ENCODE data around the gene MYO9B. TPM values are rescaled to one million over a fixed set of nuclear protein-coding genes. Genes with fewer than 3 reads are reported as not detected.

The MYO9B gene
- total and polyA plus RNA-seq, 10 donors: 70.5 to 329 (median 256) TPM

DNA sequence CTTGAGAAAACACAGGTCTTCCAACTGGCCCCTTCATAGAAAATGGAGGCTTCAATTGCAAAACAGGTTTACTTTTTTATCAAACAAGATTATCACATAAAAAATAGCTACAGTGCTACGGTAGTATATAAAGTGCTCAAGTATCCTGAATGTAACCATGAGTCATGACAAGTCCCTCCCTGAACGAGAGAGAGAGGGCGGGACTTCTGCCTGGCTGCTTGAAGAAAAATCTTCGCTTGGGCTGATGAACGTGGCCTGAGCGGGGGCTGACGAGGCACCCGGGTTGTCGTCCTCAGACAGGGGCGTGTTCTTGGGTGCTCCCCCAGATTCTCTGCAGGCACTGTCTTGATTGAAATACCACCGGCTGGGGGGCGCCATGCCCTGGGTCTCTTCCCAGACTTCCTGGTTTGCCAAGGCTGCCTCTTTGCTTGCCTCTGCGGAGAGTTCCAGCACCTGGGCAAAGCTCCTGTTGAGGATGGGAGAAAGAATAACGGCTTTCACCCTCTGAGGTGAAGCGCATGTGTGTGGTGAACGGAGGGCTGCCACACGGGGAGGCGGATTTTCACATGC, 25.8 kb upstream of the MYO9B start:
- no peak for DNase-seq
- H3K4me1 ChIP-seq: no peaks in the 10 kb centered on the region
- no peak overlapping the region for H3K27ac ChIP-seq
- no peak overlapping the region for H3K4me3 ChIP-seq
- TF ChIP-seq, protein P1, sequence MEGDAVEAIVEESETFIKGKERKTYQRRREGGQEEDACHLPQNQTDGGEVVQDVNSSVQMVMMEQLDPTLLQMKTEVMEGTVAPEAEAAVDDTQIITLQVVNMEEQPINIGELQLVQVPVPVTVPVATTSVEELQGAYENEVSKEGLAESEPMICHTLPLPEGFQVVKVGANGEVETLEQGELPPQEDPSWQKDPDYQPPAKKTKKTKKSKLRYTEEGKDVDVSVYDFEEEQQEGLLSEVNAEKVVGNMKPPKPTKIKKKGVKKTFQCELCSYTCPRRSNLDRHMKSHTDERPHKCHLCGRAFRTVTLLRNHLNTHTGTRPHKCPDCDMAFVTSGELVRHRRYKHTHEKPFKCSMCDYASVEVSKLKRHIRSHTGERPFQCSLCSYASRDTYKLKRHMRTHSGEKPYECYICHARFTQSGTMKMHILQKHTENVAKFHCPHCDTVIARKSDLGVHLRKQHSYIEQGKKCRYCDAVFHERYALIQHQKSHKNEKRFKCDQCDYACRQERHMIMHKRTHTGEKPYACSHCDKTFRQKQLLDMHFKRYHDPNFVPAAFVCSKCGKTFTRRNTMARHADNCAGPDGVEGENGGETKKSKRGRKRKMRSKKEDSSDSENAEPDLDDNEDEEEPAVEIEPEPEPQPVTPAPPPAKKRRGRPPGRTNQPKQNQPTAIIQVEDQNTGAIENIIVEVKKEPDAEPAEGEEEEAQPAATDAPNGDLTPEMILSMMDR (IDR thresholded peaks at IDR 0.05 in 8 of 11, conservative IDR thresholded peaks at IDR 0.05 in 3 of 11): no peak
- TF ChIP-seq POLR2A (IDR thresholded peaks at IDR 0.05) (no peak), POLR2AphosphoS5 (IDR thresholded peaks at IDR 0.05) (no peak)
- H3K27me3 ChIP-seq (replicated peaks in 1 of 7): no peaks in the 10 kb centered on the region
- peaks cover 0 to 76% (median 54%) of the 10 kb centered on the region in 6 donors for H3K36me3 ChIP-seq
- no peaks in the 10 kb centered on the region for H3K9me3 ChIP-seq
- 89 to 93% (median 90%) methylated on average over 18 of the region's 18 CpGs for WGBS, 5 donors
- intact Hi-C loops (cut with DNase I; ENCODE audit: low total_unique reads): loop anchor here (5.0 kb wide), 1 partner anchor 277 kb away; no protein-coding TSS in a partner anchor

GRCh38 chr19:17052439-17052838, 23.1 kb upstream of the MYO9B start:
- Histone ChIP-seq H3K27me3 (replicated peaks in 1 of 7) (no peaks in the 10 kb centered on the region), H3K4me1 (no peaks in the 10 kb centered on the region), H3K36me3 (peaks cover 0 to 100% (median 68%) of the 10 kb centered on the region in 6 donors), H3K9me3 (peaks cover 0 to under 1% (median 0%) of the 10 kb centered on the region in 8 donors), H3K27ac (no peak overlapping the region), H3K4me3 (no peak overlapping the region)
- DNase-seq: no peak
- intact Hi-C loops (cut with DNase I; ENCODE audit: low total_unique reads): loop anchor here (5.0 kb wide), 1 partner anchor 280 kb away; no protein-coding TSS in a partner anchor
- TF ChIP-seq, protein P1 (IDR thresholded peaks at IDR 0.05 in 8 of 11, conservative IDR thresholded peaks at IDR 0.05 in 3 of 11): peak; percentile 21 to 72 (median 53)
- TF ChIP-seq POLR2A (IDR thresholded peaks at IDR 0.05): no peak
- WGBS, 5 donors: 66 to 76% (median 74%) methylated on average over 8 of the region's 8 CpGs

DNA sequence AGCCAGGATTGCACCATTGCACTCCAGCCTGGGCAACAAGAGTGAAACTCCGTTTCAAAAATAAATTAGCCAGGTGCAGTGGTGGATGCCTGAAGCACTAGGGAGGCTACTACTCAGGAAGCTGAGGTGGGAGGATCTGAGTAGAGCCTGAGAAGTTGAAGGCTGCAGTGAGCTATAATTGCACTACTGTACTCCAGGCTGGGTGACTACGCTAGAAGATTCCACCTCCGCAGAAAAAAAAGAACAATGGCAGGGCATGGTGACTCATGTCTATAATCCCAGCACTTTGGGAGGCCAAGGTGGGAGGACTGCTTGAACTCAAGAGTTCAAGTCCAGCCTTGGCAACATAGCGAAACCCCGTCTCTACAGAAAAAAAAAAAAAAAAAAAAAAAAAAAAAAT, 20.8 kb upstream of the MYO9B start:
- Histone ChIP-seq H3K27me3 (replicated peaks in 1 of 7) (no peaks in the 10 kb centered on the region), H3K4me3 (no peak overlapping the region), H3K36me3 (peaks cover 12 to 100% (median 79%) of the 10 kb centered on the region in 6 donors), H3K27ac (no peak overlapping the region), H3K4me1 (no peaks in the 10 kb centered on the region), H3K9me3 (peaks cover 0 to 20% (median 17%) of the 10 kb centered on the region in 8 donors)
- TF ChIP-seq, protein P1 (IDR thresholded peaks at IDR 0.05 in 8 of 11, conservative IDR thresholded peaks at IDR 0.05 in 3 of 11): no peak
- TF ChIP-seq POLR2A (IDR thresholded peaks at IDR 0.05): no peak
- no peak for TF ChIP-seq POLR2AphosphoS5 (IDR thresholded peaks at IDR 0.05)
- intact Hi-C loops (cut with DNase I; ENCODE audit: low total_unique reads): loop anchor here (5.0 kb wide), 1 partner anchor 282 kb away; no protein-coding TSS in a partner anchor
- DNase-seq: no peak
- WGBS, 5 donors: 92 to 99% (median 95%) methylated on average over 5 of the region's 5 CpGs

DNA sequence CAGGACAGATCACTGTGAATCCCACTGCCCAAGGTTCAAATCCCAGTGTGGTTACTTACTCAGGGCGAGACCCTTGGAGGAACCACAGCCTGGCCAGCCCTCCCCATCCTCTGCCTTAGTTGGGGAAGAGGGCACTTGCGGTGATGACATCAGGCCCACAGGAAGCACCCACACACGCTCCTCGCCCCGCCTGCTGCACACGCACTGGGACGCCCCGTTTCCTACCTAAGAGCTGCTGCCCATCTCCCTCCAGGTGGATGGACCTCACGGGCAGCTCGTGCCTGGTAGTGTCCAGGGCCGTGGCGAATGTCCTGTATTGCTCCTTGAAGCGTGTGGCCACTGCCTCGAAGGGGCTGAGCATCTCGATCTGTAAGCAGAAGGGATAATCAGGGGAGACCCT, 19.9 kb upstream of the MYO9B start:
- Histone ChIP-seq H3K9me3 (peaks cover 0 to 20% (median 17%) of the 10 kb centered on the region in 8 donors), H3K27ac (no peak overlapping the region), H3K4me3 (no peak overlapping the region), H3K4me1 (no peaks in the 10 kb centered on the region), H3K36me3 (peaks cover 12 to 100% (median 72%) of the 10 kb centered on the region in 6 donors), H3K27me3 (replicated peaks in 1 of 7) (no peaks in the 10 kb centered on the region)
- intact Hi-C loops (cut with DNase I; ENCODE audit: low total_unique reads): no loop called here
- 87 to 94% (median 91%) methylated on average over 9 to 15 of the region's 15 CpGs for WGBS, 5 donors
- TF ChIP-seq POLR2A (IDR thresholded peaks at IDR 0.05) (no peak), POLR2AphosphoS5 (IDR thresholded peaks at IDR 0.05) (peak in 1 of 3 donors; percentile 7)
- no peak for DNase-seq

Measured in spleen (tissue), 11 donors.